ENCODE results near the gene SPAG9. TPM values are rescaled to one million over a fixed set of nuclear protein-coding genes. Genes with fewer than 3 reads are reported as not detected.

Gene SPAG9
- total RNA-seq, 1 experiment from 2014 or later, result 77.6 TPM

DNA sequence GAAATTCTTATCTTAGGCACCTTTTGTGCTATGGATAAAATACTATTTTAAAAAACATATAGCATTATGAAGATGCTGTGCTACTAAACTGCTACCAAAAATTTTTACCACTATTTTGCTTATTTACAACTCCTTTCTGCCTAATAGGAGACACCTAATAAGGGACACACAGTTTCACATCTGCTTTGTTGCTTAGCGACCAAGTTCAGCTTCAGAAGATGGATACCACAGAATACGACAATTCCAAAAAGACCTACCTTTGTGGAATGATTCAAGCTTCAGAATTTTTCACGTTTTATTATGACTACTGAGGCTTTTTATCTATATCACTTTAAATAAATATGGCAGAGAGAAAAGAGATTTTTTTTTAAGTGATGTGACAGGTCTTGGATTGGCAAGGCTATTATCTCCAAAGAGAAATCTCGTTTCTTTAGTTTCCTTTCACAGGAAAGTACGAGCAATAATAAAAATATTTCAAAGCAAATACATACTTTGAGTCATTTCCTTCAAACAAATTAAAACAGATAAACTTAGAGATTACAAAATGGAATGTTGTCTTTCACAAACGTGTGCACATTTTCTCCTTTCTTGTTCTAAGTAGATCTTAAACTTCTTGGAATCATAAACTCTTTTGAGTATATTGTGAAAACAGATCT lies 35.4 kb downstream of the SPAG9 start:
- Histone ChIP-seq H2AFZ (ENCODE audit: low read depth, low read length, poor library complexity, severe bottlenecking) (no peak overlapping the region), H3K27me3 (ENCODE audit: insufficient read depth, low read length) (no peaks in the 10 kb centered on the region), H3K36me3 (ENCODE audit: control insufficient read depth in 1 of 2, insufficient read depth in 2 of 2, low read length in 2 of 2) (no peaks in the 10 kb centered on the region), H3K79me2 (ENCODE audit: insufficient read depth, low read length) (peaks cover 88% of the 10 kb centered on the region), H3K27ac (ENCODE audit: low read depth, low read length) (no peak overlapping the region), H3K4me1 (ENCODE audit: control insufficient read depth in 1 of 2, insufficient read depth in 2 of 2, low read length in 2 of 2) (peaks cover 2 to 22% of the 10 kb centered on the region in 2 experiments; a peak in 2 of 4 replicates), H3K9me3 (ENCODE audit: control insufficient read depth in 1 of 2, insufficient read depth in 1 of 2, low read depth in 1 of 2, low read length in 2 of 2) (no peaks in the 10 kb centered on the region), H3K9ac (ENCODE audit: low read length) (no peak overlapping the region), H3K9me2 (ENCODE audit: insufficient read depth) (no peaks in the 10 kb centered on the region), H4K20me1 (ENCODE audit: insufficient read depth) (peaks cover 12% of the 10 kb centered on the region; the same call in 1 of the 2 replicates), H3K4me2 (ENCODE audit: low read length) (no peak overlapping the region), H3K4me3 (replicated peaks in 1 of 2; ENCODE audit: low read depth in 1 of 2, low read length in 2 of 2) (no peak overlapping the region)
- TF ChIP-seq ZNF274 (IDR thresholded peaks at IDR 0.05; ENCODE audit: low read depth, low read length), result no peak
- no peak for TF ChIP-seq CBX3 (IDR thresholded peaks at IDR 0.05; ENCODE audit: low read depth)
- no peak for TF ChIP-seq ZFX (IDR thresholded peaks at IDR 0.05)
- TF ChIP-seq, protein P1, sequence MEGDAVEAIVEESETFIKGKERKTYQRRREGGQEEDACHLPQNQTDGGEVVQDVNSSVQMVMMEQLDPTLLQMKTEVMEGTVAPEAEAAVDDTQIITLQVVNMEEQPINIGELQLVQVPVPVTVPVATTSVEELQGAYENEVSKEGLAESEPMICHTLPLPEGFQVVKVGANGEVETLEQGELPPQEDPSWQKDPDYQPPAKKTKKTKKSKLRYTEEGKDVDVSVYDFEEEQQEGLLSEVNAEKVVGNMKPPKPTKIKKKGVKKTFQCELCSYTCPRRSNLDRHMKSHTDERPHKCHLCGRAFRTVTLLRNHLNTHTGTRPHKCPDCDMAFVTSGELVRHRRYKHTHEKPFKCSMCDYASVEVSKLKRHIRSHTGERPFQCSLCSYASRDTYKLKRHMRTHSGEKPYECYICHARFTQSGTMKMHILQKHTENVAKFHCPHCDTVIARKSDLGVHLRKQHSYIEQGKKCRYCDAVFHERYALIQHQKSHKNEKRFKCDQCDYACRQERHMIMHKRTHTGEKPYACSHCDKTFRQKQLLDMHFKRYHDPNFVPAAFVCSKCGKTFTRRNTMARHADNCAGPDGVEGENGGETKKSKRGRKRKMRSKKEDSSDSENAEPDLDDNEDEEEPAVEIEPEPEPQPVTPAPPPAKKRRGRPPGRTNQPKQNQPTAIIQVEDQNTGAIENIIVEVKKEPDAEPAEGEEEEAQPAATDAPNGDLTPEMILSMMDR (IDR thresholded peaks at IDR 0.05 in 2 of 3, conservative IDR thresholded peaks at IDR 0.05 in 1 of 3; ENCODE audit: borderline replicate concordance in 1 of 3, insufficient read depth in 1 of 3, low read depth in 2 of 3, low read length in 2 of 3), result no peak
- no peak for TF ChIP-seq SIN3A (IDR thresholded peaks at IDR 0.05; ENCODE audit: low read depth)
- TF ChIP-seq, protein P2, sequence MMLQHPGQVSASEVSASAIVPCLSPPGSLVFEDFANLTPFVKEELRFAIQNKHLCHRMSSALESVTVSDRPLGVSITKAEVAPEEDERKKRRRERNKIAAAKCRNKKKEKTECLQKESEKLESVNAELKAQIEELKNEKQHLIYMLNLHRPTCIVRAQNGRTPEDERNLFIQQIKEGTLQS (IDR thresholded peaks at IDR 0.05), result no peak
- TF ChIP-seq EZH2phosphoT487 (IDR thresholded peaks at IDR 0.05; ENCODE audit: borderline replicate concordance), result no peak
- TF ChIP-seq POLR2AphosphoS5 (IDR thresholded peaks at IDR 0.05; ENCODE audit: low read depth, low read length), result no peak
- TF ChIP-seq TCF7L2 (IDR thresholded peaks at IDR 0.05; ENCODE audit: borderline replicate concordance, extremely low read depth, insufficient read depth, insufficient read length), result no peak
- TF ChIP-seq ELF1 (IDR thresholded peaks at IDR 0.05; ENCODE audit: borderline replicate concordance, low read depth), result no peak
- TF ChIP-seq SP1 (IDR thresholded peaks at IDR 0.05; ENCODE audit: low read depth), result no peak
- TF ChIP-seq EGR1 (IDR thresholded peaks at IDR 0.05; ENCODE audit: low read depth), result no peak
- TF ChIP-seq, protein P3, sequence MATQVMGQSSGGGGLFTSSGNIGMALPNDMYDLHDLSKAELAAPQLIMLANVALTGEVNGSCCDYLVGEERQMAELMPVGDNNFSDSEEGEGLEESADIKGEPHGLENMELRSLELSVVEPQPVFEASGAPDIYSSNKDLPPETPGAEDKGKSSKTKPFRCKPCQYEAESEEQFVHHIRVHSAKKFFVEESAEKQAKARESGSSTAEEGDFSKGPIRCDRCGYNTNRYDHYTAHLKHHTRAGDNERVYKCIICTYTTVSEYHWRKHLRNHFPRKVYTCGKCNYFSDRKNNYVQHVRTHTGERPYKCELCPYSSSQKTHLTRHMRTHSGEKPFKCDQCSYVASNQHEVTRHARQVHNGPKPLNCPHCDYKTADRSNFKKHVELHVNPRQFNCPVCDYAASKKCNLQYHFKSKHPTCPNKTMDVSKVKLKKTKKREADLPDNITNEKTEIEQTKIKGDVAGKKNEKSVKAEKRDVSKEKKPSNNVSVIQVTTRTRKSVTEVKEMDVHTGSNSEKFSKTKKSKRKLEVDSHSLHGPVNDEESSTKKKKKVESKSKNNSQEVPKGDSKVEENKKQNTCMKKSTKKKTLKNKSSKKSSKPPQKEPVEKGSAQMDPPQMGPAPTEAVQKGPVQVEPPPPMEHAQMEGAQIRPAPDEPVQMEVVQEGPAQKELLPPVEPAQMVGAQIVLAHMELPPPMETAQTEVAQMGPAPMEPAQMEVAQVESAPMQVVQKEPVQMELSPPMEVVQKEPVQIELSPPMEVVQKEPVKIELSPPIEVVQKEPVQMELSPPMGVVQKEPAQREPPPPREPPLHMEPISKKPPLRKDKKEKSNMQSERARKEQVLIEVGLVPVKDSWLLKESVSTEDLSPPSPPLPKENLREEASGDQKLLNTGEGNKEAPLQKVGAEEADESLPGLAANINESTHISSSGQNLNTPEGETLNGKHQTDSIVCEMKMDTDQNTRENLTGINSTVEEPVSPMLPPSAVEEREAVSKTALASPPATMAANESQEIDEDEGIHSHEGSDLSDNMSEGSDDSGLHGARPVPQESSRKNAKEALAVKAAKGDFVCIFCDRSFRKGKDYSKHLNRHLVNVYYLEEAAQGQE (IDR thresholded peaks at IDR 0.05; ENCODE audit: low read depth), result no peak
- no peak for TF ChIP-seq EZH2 (IDR thresholded peaks at IDR 0.05)
- ChIA-PET RAD21 (ENCODE audit: low non-redundant PET in 1 of 2, low total read pairs in 2 of 2, uncharacterized antibody in 2 of 2, unreplicated experiment in 2 of 2) (interaction anchor here in 1 of 2 experiments (0.7 kb wide), 1 partner anchor 40 kb away, joined by 5 read pairs; no protein-coding TSS in a partner anchor), POLR2A (interaction anchor here (0.7 kb wide), 1 partner anchor 69 kb away, joined by 3 read pairs; no protein-coding TSS in a partner anchor), CTCF (interaction anchor here (1.6 kb wide), 1 partner anchor 29 kb away, joined by 6 read pairs; no protein-coding TSS in a partner anchor)
- no TSS peak for BruUV-seq (replicated peaks)
- intact Hi-C loops (cut with micrococcal nuclease), result no loop called here
- no peak for ATAC-seq
- DNase-seq (ENCODE audit: low read depth, low spot score), result no peak
